BLaER1 treated with 17β-estradiol and CSF1 and Interleukin-3, amounts not matched to agents 10 nM and 100 nM (cell line): Measurements from ENCODE around the gene NFATC3.

Source experiments
- H3K27ac ChIP-seq, 11 experiments: shearing (Covaris generic); formaldehyde crosslinking; 2 replicates each; pipeline ENCODE4 v1.8.1; 2022
- H3K27me3 ChIP-seq, 11 experiments: shearing (Covaris generic); formaldehyde crosslinking; 2 replicates each; pipeline ENCODE4 v1.8.1; 2022
- H3K36me3 ChIP-seq, 11 experiments: shearing (Covaris generic); formaldehyde crosslinking; 2 replicates each; pipeline ENCODE4 v1.8.1; 2022
- H3K4me1 ChIP-seq, 10 experiments: shearing (Covaris generic); formaldehyde crosslinking; 2 replicates each; pipeline ENCODE4 v1.8.1; 2022
- H3K4me2 ChIP-seq, 11 experiments: shearing (Covaris generic); formaldehyde crosslinking; 2 replicates each; pipeline ENCODE4 v1.8.1; 2022
- H3K4me3 ChIP-seq, 10 experiments: shearing (Covaris generic); formaldehyde crosslinking; 2 replicates each; pipeline ENCODE4 v1.8.1; 2022
- H3K9ac ChIP-seq, 11 experiments: shearing (Covaris generic); formaldehyde crosslinking; 2 replicates each; pipeline ENCODE4 v1.8.1; 2022
- H3K9me3 ChIP-seq, 11 experiments: shearing (Covaris generic); formaldehyde crosslinking; replicated peaks in 1 of 11; 2 replicates each; pipeline ENCODE4 v1.8.1; 2022
- H4K20me1 ChIP-seq, 11 experiments: shearing (Covaris generic); formaldehyde crosslinking; 2 replicates each; pipeline ENCODE4 v1.8.1; 2022
- Cebpa-rat ChIP-seq, 11 experiments: shearing (Covaris generic); IDR thresholded peaks; 2 replicates each; pipeline ENCODE4 v1.8.1; 2022

Gene NFATC3

GRCh38 chr16:68082629-68083238 lies 2.4 kb upstream of the NFATC3 start:
- peaks cover 4 to 24% (median 14%) of the 10 kb centered on the region in 11 experiments; a peak in 19 of 22 replicates for H4K20me1 ChIP-seq
- no peaks in the 10 kb centered on the region for H3K27me3 ChIP-seq
- no peaks in the 10 kb centered on the region for H3K9me3 ChIP-seq
- TF ChIP-seq Cebpa-rat (IDR thresholded peaks at IDR 0.05) = no peak
- H3K4me1 ChIP-seq = peaks cover 71 to 84% (median 75%) of the 10 kb centered on the region in 10 experiments
- H3K4me3 ChIP-seq = no peak overlapping the region
- peaks cover 0 to 14% (median 6%) of the 10 kb centered on the region in 11 experiments; a peak in 11 of 22 replicates for H3K36me3 ChIP-seq
- H3K4me2 ChIP-seq = peak overlapping the region; percentile 89 to 98 (median 95)
- peak overlapping the region in 10 of 11 experiments; percentile 87 to 99 (median 97); a peak in 18 of 22 replicates for H3K27ac ChIP-seq
- H3K9ac ChIP-seq = peak overlapping the region in 8 of 11 experiments; percentile 13 to 98 (median 90); a peak in 8 of 22 replicates

- no peaks in the 10 kb centered on the region for H3K27me3 ChIP-seq
- peak overlapping the region; percentile 87 to 98 (median 94) for H3K9ac ChIP-seq
- H3K4me2 ChIP-seq = peak overlapping the region; percentile 89 to 98 (median 95)
- peaks cover 70 to 83% (median 73%) of the 10 kb centered on the region in 10 experiments for H3K4me1 ChIP-seq
- peaks cover 8 to 28% (median 19%) of the 10 kb centered on the region in 11 experiments; a peak in 19 of 22 replicates for H4K20me1 ChIP-seq
- TF ChIP-seq Cebpa-rat (IDR thresholded peaks at IDR 0.05) = no peak
- no peaks in the 10 kb centered on the region for H3K9me3 ChIP-seq
- no peak overlapping the region for H3K4me3 ChIP-seq
- peaks cover 0 to 9% (median 3%) of the 10 kb centered on the region in 11 experiments; a peak in 7 of 22 replicates for H3K36me3 ChIP-seq
- H3K27ac ChIP-seq = peak overlapping the region; percentile 87 to 99 (median 97); a peak in 21 of 22 replicates
Observed at GRCh38 chr16:68083239-68083781, 1.9 kb upstream of the NFATC3 start.

GRCh38 chr16:68083861-68084503 lies 1.2 kb upstream of the NFATC3 start:
- Histone ChIP-seq H3K27me3 (no peaks in the 10 kb centered on the region), H3K4me2 (peak overlapping the region; percentile 89 to 98 (median 95)), H3K27ac (peak overlapping the region; percentile 87 to 99 (median 97)), H3K4me3 (peak overlapping the region in 8 of 10 experiments; percentile 17 to 94 (median 79); a peak in 9 of 20 replicates), H3K9me3 (no peaks in the 10 kb centered on the region), H3K9ac (peak overlapping the region; percentile 87 to 98 (median 94)), H4K20me1 (peaks cover 13 to 33% (median 26%) of the 10 kb centered on the region in 11 experiments; a peak in 20 of 22 replicates), H3K36me3 (peaks cover 0 to 2% (median 0%) of the 10 kb centered on the region in 11 experiments; a peak in 1 of 22 replicates), H3K4me1 (peaks cover 70 to 83% (median 73%) of the 10 kb centered on the region in 10 experiments)
- no peak for TF ChIP-seq Cebpa-rat (IDR thresholded peaks at IDR 0.05)

- peak overlapping the region; percentile 89 to 98 (median 95) for H3K4me2 ChIP-seq
- peak overlapping the region; percentile 87 to 98 (median 94) for H3K9ac ChIP-seq
- H3K9me3 ChIP-seq = no peaks in the 10 kb centered on the region
- H3K4me1 ChIP-seq = peaks cover 67 to 83% (median 72%) of the 10 kb centered on the region in 10 experiments
- H3K36me3 ChIP-seq = no peaks in the 10 kb centered on the region
- H3K27ac ChIP-seq = peak overlapping the region; percentile 87 to 99 (median 97)
- peaks cover 13 to 39% (median 32%) of the 10 kb centered on the region in 11 experiments; a peak in 20 of 22 replicates for H4K20me1 ChIP-seq
- H3K27me3 ChIP-seq = no peaks in the 10 kb centered on the region
- no peak for TF ChIP-seq Cebpa-rat (IDR thresholded peaks at IDR 0.05)
- peak overlapping the region; percentile 49 to 94 (median 68) for H3K4me3 ChIP-seq
Observed at GRCh38 chr16:68084504-68085258, 489 bp upstream of the NFATC3 start.

- no peak for TF ChIP-seq Cebpa-rat (IDR thresholded peaks at IDR 0.05)
- Histone ChIP-seq H3K27me3 (no peaks in the 10 kb centered on the region), H3K9ac (peak overlapping the region; percentile 89 to 98 (median 94)), H3K9me3 (no peaks in the 10 kb centered on the region), H4K20me1 (peaks cover 13 to 55% (median 48%) of the 10 kb centered on the region in 11 experiments; a peak in 20 of 22 replicates), H3K4me3 (peak overlapping the region; percentile 79 to 94 (median 88)), H3K4me1 (peaks cover 64 to 83% (median 71%) of the 10 kb centered on the region in 10 experiments), H3K36me3 (no peaks in the 10 kb centered on the region), H3K4me2 (peak overlapping the region; percentile 78 to 94 (median 89)), H3K27ac (peak overlapping the region; percentile 79 to 99 (median 96))
Observed at GRCh38 chr16:68086336-68086841, 1.2 kb downstream of the NFATC3 start.

GRCh38 chr16:68086860-68087268 lies 1.7 kb downstream of the NFATC3 start:
- Histone ChIP-seq H3K4me2 (peak overlapping the region; percentile 78 to 94 (median 89)), H3K27me3 (no peaks in the 10 kb centered on the region), H3K4me3 (peak overlapping the region; percentile 79 to 94 (median 88)), H3K4me1 (peaks cover 64 to 83% (median 71%) of the 10 kb centered on the region in 10 experiments), H3K27ac (peak overlapping the region; percentile 34 to 99 (median 96); a peak in 21 of 22 replicates), H3K9me3 (no peaks in the 10 kb centered on the region), H3K36me3 (no peaks in the 10 kb centered on the region), H3K9ac (peak overlapping the region; percentile 89 to 98 (median 94)), H4K20me1 (peaks cover 17 to 60% (median 52%) of the 10 kb centered on the region in 11 experiments; a peak in 20 of 22 replicates)
- TF ChIP-seq Cebpa-rat (IDR thresholded peaks at IDR 0.05) = no peak

GRCh38 chr16:68087688-68088087 lies 2.5 kb downstream of the NFATC3 start:
- Histone ChIP-seq H3K27me3 (no peaks in the 10 kb centered on the region), H3K4me1 (peaks cover 64 to 83% (median 71%) of the 10 kb centered on the region in 10 experiments), H3K4me2 (peak overlapping the region; percentile 79 to 94 (median 89)), H3K9ac (peak overlapping the region; percentile 8 to 98 (median 94); a peak in 17 of 22 replicates), H4K20me1 (peaks cover 23 to 68% (median 61%) of the 10 kb centered on the region in 11 experiments; a peak in 20 of 22 replicates), H3K4me3 (peak overlapping the region; percentile 79 to 94 (median 88); a peak in 18 of 20 replicates), H3K36me3 (no peaks in the 10 kb centered on the region), H3K27ac (peak overlapping the region in 2 of 11 experiments; percentile 20 to 96; a peak in 4 of 22 replicates), H3K9me3 (no peaks in the 10 kb centered on the region)
- no peak for TF ChIP-seq Cebpa-rat (IDR thresholded peaks at IDR 0.05)
